WERI-Rb-1 (cell line): Measurements from ENCODE around the gene REXO1.

ENCODE experiments used
- DNase-seq: peaks from one replicate; pipeline ENCODE4 v3.0.0-alpha.2; 2020
- H3K27ac ChIP-seq: fragments of 250-450 bp; sonication (Bioruptor Pico); 2 replicates; pipeline ENCODE4 v1.5.1; 2020; ENCODE audit warnings: mild to moderate bottlenecking, moderate library complexity
- H3K27me3 ChIP-seq: fragments of 250-450 bp; sonication (Bioruptor Pico); 2 replicates; pipeline ENCODE4 v1.5.1; 2021; ENCODE audit warnings: mild to moderate bottlenecking, low read depth, moderate library complexity; ENCODE audit not compliant: insufficient read depth, severe bottlenecking
- H3K36me3 ChIP-seq: fragments of 250-450 bp; sonication (Bioruptor Pico); 2 replicates; pipeline ENCODE4 v1.5.1; 2020; ENCODE audit warnings: mild to moderate bottlenecking, moderate library complexity
- H3K4me3 ChIP-seq: 2 replicates; pipeline ENCODE4 v1.5.1; 2011; ENCODE audit warnings: low read depth, mild to moderate bottlenecking, control low read depth, low read length
- H3K9me3 ChIP-seq: fragments of 250-450 bp; sonication (Bioruptor Pico); 2 replicates; pipeline ENCODE4 v1.5.1; 2021; ENCODE audit warnings: mild to moderate bottlenecking, moderate library complexity; ENCODE audit not compliant: severe bottlenecking
- CTCF ChIP-seq: IDR thresholded peaks from 2 replicates; pipeline ENCODE4 v1.5.1; 2011; ENCODE audit warnings: low read depth, mild to moderate bottlenecking, control low read depth, inconsistent platforms, low read length

The REXO1 gene

GRCh38 chr19:1789261-1790041, 58.8 kb downstream of the REXO1 start:
- no peak for TF ChIP-seq CTCF
- H3K4me3 ChIP-seq: no peak overlapping the region
- no peaks in the 10 kb centered on the region for H3K9me3 ChIP-seq
- no peaks in the 10 kb centered on the region for H3K36me3 ChIP-seq
- no peak overlapping the region for H3K27ac ChIP-seq
- no peaks in the 10 kb centered on the region for H3K27me3 ChIP-seq
- DNase-seq: no peak

DNA sequence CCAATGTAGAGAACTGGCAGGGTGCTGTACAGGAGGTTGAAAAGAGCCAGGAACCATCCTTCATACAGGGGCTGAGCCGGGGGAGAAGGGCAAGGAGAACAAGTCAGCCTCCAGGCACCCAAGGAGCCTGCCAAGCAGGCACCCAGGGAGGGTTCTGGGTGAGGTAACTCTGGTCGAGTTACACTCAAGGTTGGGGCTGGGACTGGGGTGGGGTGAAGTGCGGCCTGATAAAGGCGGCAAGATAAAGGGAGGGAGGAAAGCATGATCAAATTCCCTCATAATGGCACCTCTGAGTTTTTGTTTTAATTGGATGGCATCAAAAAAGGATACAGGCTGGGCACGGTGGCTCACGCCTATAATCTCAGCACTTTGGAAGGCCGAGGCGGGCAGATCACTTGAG, 61.2 kb downstream of the REXO1 start:
- Histone ChIP-seq H3K4me3 (no peak overlapping the region), H3K9me3 (peaks cover 4% of the 10 kb centered on the region), H3K27me3 (no peaks in the 10 kb centered on the region), H3K36me3 (no peaks in the 10 kb centered on the region), H3K27ac (no peak overlapping the region)
- DNase-seq: no peak
- TF ChIP-seq CTCF: no peak

DNA sequence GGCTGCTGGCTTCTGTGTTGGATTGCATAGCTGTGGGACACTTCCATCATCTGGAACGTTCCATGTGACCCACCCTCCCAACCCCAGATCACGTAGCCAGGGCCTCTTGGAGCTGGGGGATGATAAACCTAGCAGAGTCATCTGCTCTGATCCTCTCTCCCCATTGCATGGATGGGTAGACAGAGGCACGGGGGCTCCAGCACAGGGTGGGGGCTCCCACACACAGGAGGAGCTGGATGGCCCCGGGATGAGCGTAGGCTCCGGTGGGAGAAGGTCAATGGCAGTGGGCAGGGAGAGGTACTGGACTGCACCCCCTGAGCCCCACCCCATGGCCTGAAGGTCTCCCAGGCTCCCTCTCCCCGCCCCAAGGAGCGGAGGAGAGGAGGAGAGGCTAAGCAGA, 61.6 kb downstream of the REXO1 start:
- TF ChIP-seq CTCF: no peak
- no peak for DNase-seq
- Histone ChIP-seq H3K36me3 (no peaks in the 10 kb centered on the region), H3K27me3 (no peaks in the 10 kb centered on the region), H3K4me3 (no peak overlapping the region), H3K27ac (no peak overlapping the region), H3K9me3 (peaks cover 9% of the 10 kb centered on the region)

DNA sequence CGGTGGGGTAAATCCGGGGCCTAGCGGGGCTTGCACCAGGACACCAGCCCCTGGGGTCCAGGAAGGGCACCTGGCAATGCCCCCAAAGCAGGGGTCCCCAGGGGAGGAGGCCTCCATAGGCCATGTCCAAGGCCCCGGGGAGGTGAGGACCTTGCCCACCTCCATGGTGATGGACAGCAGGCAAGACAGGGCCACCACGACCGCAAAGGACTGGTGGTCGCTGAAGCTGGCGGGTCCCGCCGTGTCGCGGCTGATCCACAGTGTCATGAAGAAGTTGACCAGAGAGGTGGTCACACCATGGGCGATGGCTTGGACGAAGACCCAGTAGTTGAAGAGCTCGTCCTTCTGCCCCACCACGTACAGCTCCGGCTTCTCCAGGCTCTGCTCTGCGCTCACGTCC, 63.0 kb downstream of the REXO1 start:
- no peak for TF ChIP-seq CTCF
- Histone ChIP-seq H3K36me3 (no peaks in the 10 kb centered on the region), H3K4me3 (no peak overlapping the region), H3K27ac (no peak overlapping the region), H3K27me3 (no peaks in the 10 kb centered on the region), H3K9me3 (peaks cover 15% of the 10 kb centered on the region)
- DNase-seq: no peak

DNA sequence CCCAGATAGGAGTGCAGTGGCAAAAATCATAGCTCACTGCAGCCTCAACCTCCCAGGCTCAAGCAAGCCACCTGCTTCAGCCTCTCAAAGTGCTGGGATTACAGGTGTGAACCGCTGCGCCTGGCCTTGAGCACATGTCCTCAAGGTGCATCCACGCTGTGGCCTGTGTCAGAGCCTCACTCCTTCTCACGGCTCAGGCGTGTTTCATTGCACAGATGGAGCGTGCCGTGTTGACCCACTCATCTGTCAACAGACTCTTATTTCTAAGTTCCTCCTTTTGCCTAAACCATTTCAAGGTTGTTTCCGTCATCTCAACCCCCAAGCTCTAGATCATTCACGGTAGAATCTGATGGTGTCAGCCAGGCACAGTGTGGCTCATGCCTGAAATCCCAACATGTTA, 64.4 kb downstream of the REXO1 start:
- no peak for DNase-seq
- H3K4me3 ChIP-seq: no peak overlapping the region
- no peak for TF ChIP-seq CTCF
- no peak overlapping the region for H3K27ac ChIP-seq
- H3K9me3 ChIP-seq: peaks cover 15% of the 10 kb centered on the region
- H3K27me3 ChIP-seq: peaks cover 9% of the 10 kb centered on the region
- H3K36me3 ChIP-seq: no peaks in the 10 kb centered on the region

DNA sequence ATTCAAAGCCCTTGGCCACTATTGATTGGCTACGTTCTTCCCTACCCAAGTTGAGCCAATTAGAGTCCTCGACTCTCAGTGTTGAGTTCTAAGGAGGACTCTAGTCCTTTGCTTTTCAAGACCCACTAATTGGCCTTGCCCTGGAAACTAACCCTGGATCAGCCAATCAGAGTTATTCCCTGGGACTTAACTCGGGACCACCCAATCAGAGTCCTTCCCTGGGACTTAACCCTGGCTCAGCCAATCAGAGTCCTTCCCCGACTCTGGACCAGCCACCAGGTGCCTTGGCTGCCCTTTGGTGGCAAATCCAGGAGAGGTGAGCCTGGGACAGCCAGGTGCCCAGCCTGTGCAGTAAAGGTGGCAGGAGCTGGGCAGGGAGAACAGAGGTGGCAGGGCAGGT, 64.9 kb downstream of the REXO1 start:
- peaks cover 15% of the 10 kb centered on the region for H3K9me3 ChIP-seq
- no peak for TF ChIP-seq CTCF
- H3K27me3 ChIP-seq: peaks cover 12% of the 10 kb centered on the region
- DNase-seq: no peak
- no peaks in the 10 kb centered on the region for H3K36me3 ChIP-seq
- H3K4me3 ChIP-seq: no peak overlapping the region
- H3K27ac ChIP-seq: no peak overlapping the region
